GM19099 (cell line): ENCODE results near the gene BMI1.
A peak's percentile ranks its signal among the peaks of the same experiment; 100 is the strongest.

ENCODE experiments used
- POLR2A ChIP-seq: IDR thresholded peaks from 3 replicates; pipeline ENCODE4 v1.6.1; 2011; ENCODE audit warnings: low read depth; ENCODE audit not compliant: insufficient read length; ENCODE audit errors: extremely low read depth

The BMI1 gene

GRCh38 chr10:22329150-22329549, 8.3 kb downstream of the BMI1 start:
- no peak for TF ChIP-seq POLR2A

GRCh38 chr10:22332116-22332692, 11.3 kb downstream of the BMI1 start:
- no peak for TF ChIP-seq POLR2A

GRCh38 chr10:22333167-22333974, 12.5 kb downstream of the BMI1 start:
- peak; percentile 33 for TF ChIP-seq POLR2A

- TF ChIP-seq POLR2A = no peak
Observed at GRCh38 chr10:22333975-22334282, 13.0 kb downstream of the BMI1 start.

GRCh38 chr10:22334414-22335172, 13.7 kb downstream of the BMI1 start:
- no peak for TF ChIP-seq POLR2A

- TF ChIP-seq POLR2A = peak; percentile 81
Observed at GRCh38 chr10:22335173-22335933, 14.5 kb downstream of the BMI1 start.

GRCh38 chr10:22338185-22338900, 17.4 kb downstream of the BMI1 start:
- no peak for TF ChIP-seq POLR2A

- TF ChIP-seq POLR2A = no peak
Observed at GRCh38 chr10:22338931-22339330, 18.0 kb downstream of the BMI1 start.

- TF ChIP-seq POLR2A = no peak
Observed at GRCh38 chr10:22339761-22340328, 18.9 kb downstream of the BMI1 start.

- peak; percentile 52 for TF ChIP-seq POLR2A
Observed at GRCh38 chr10:22340329-22341189, 19.7 kb downstream of the BMI1 start.

- TF ChIP-seq POLR2A = peak; percentile 44
Observed at GRCh38 chr10:22341190-22341925, 20.5 kb downstream of the BMI1 start.

- no peak for TF ChIP-seq POLR2A
Observed at GRCh38 chr10:22341926-22342196, 21.0 kb downstream of the BMI1 start.

- TF ChIP-seq POLR2A = no peak
Observed at GRCh38 chr10:22342421-22342820, 21.5 kb downstream of the BMI1 start.
